Endothelial cell of umbilical vein (primary cell): ENCODE data around the gene MRTFA. TPM values are rescaled to one million over a fixed set of nuclear protein-coding genes. Genes with fewer than 3 reads are reported as not detected.

ENCODE experiments used
- BruUV-seq: library from RNA; stranded (reverse); fragments of 400-500 nt; replicated peaks from 2 replicates; lab custom pipeline; 2021; lab: Mats Ljungman, UMichigan
- CTCF ChIA-PET: fragments of 300-600, 350-600 bp; sonication (Branson Sonifier 250); formaldehyde crosslinking; loops from one replicate; lab custom pipeline; 2021; ENCODE audit warnings: antibody characterized with exemption, inconsistent platforms; lab: Charles Lee
- POLR2A ChIA-PET: fragments of 300-600, 350-600 bp; sonication (Branson Sonifier 250); formaldehyde crosslinking; loops from one replicate; lab custom pipeline; 2021; ENCODE audit warnings: antibody characterized with exemption, inconsistent platforms; lab: Charles Lee
- DNase-seq: peaks from one replicate; pipeline ENCODE4 v3.0.0-alpha.2; 2011; ENCODE audit warnings: low read depth, low spot score
- FAIRE-seq: peaks from 2 replicates; lab custom pipeline; 2011; peaks lifted over from hg19 to GRCh38; lab: Jason Lieb, UNC
- H2AFZ ChIP-seq: 2 replicates; pipeline ENCODE4 v1.6.0; 2012; ENCODE audit warnings: low read depth, low read length, control low read depth, inconsistent platforms
- H3K27ac ChIP-seq: 2 replicates; pipeline ENCODE4 v1.5.1; 2011; ENCODE audit warnings: low read depth, mild to moderate bottlenecking, control low read depth, low read length, moderate library complexity; ENCODE audit not compliant: insufficient read depth
- H3K27me3 ChIP-seq, 2 experiments: 2 replicates each; pipeline versions ENCODE4 v1.6.0 to v1.6.1; 2011; ENCODE audit warnings: low read length in 2 of 2, mixed read lengths in 1 of 2; ENCODE audit not compliant: control insufficient read depth in 2 of 2, insufficient read depth in 2 of 2
- H3K36me3 ChIP-seq, 2 experiments: 2 replicates in 1 of 2; 3 replicates in 1 of 2; pipeline ENCODE4 v1.5.1; 2011; ENCODE audit warnings: low read length in 2 of 2, mild to moderate bottlenecking in 1 of 2, moderate library complexity in 1 of 2; ENCODE audit not compliant: control insufficient read depth in 2 of 2, insufficient read depth in 2 of 2; ENCODE audit errors: extremely low read depth in 1 of 2
- H3K4me1 ChIP-seq: 3 replicates; pipeline ENCODE4 v1.5.1; 2011; ENCODE audit warnings: mild to moderate bottlenecking, low read length; ENCODE audit not compliant: control insufficient read depth, insufficient read depth; ENCODE audit errors: extremely low read depth
- H3K4me2 ChIP-seq: 2 replicates; pipeline ENCODE4 v1.6.1; 2011; ENCODE audit warnings: low read length, control low read depth, mixed read lengths; ENCODE audit not compliant: insufficient read depth
- H3K4me3 ChIP-seq, 3 experiments: fragments of 200-600 bp in 1 of 3; sonication (generic), shearing (Covaris generic) in 1 of 3; replicated peaks in 1 of 3; 2 replicates each; pipeline ENCODE4 v1.5.1; 2011 to 2016; ENCODE audit warnings: control low read depth in 3 of 3, low read length in 3 of 3, mild to moderate bottlenecking in 2 of 3, inconsistent platforms in 1 of 3, low read depth in 1 of 3, moderate library complexity in 1 of 3; ENCODE audit not compliant: insufficient read depth in 1 of 3
- H3K79me2 ChIP-seq: 2 replicates; pipeline ENCODE4 v1.6.0; 2012; ENCODE audit warnings: low read length, inconsistent platforms; ENCODE audit not compliant: control insufficient read depth, insufficient read depth
- H3K9ac ChIP-seq: replicated peaks from 2 replicates; pipeline ENCODE3; 2011; ENCODE audit warnings: low read length, control low read depth; ENCODE audit not compliant: insufficient read depth; ENCODE audit errors: extremely low read depth
- H3K9me1 ChIP-seq: replicated peaks from 3 replicates; pipeline ENCODE4 v1.6.0; 2011; ENCODE audit warnings: mild to moderate bottlenecking, low read length; ENCODE audit not compliant: control insufficient read depth, insufficient read depth; ENCODE audit errors: extremely low read depth
- H3K9me3 ChIP-seq: replicated peaks from 2 replicates; pipeline ENCODE4 v1.5.1; 2012; ENCODE audit warnings: low read length, inconsistent platforms; ENCODE audit not compliant: control insufficient read depth, insufficient read depth
- H4K20me1 ChIP-seq: replicated peaks from 2 replicates; pipeline ENCODE3; 2011; ENCODE audit warnings: mild to moderate bottlenecking, low read length; ENCODE audit not compliant: control insufficient read depth, insufficient read depth; ENCODE audit errors: extremely low read depth
- EZH2 ChIP-seq: IDR thresholded peaks from 2 replicates; pipeline ENCODE4 v1.6.1; 2012; ENCODE audit warnings: borderline replicate concordance, low read depth, mild to moderate bottlenecking, moderate library complexity, low read length, inconsistent platforms; ENCODE audit not compliant: severe bottlenecking
- FOS ChIP-seq: IDR thresholded peaks from 2 replicates; pipeline ENCODE4 v1.6.1; 2011; ENCODE audit warnings: mild to moderate bottlenecking, low read length, moderate library complexity, borderline replicate concordance; ENCODE audit not compliant: insufficient read depth
- GATA2 ChIP-seq: IDR thresholded peaks from 2 replicates; pipeline ENCODE4 v1.7.0; 2011; ENCODE audit warnings: low read depth, mild to moderate bottlenecking, moderate library complexity, mixed read lengths, low read length; ENCODE audit not compliant: insufficient read length, insufficient read depth
- JUN ChIP-seq: IDR thresholded peaks from 2 replicates; pipeline ENCODE4 v1.6.1; 2011; ENCODE audit warnings: borderline replicate concordance, low read depth; ENCODE audit not compliant: insufficient read length, insufficient read depth
- MYC ChIP-seq: IDR thresholded peaks from one replicate; pipeline ENCODE4 v1.6.1; 2011; ENCODE audit warnings: mild to moderate bottlenecking, low read depth, low read length
- POLR2A ChIP-seq: IDR thresholded peaks from 2 replicates; pipeline ENCODE4 v1.6.1; 2012; ENCODE audit warnings: low read depth, mild to moderate bottlenecking, control low read depth, low read length
- POLR2AphosphoS5 ChIP-seq: IDR thresholded peaks from 2 replicates; pipeline ENCODE4 v1.6.1; 2012; ENCODE audit warnings: low read depth, mild to moderate bottlenecking, control low read depth, low read length, moderate library complexity; ENCODE audit not compliant: insufficient read depth
- dilution Hi-C: fragments of 300-500 bp; cut with MboI; formaldehyde crosslinking; loops from one replicate; pipeline ENCODE4 v1.15.0; 2019; ENCODE audit warnings: low sequenced_read_pairs; ENCODE audit not compliant: extremely low pct_ligation_motif_present
- intact Hi-C: fragments of 100-400 bp; cut with micrococcal nuclease; formaldehyde crosslinking; loops from one replicate; pipeline ENCODE4 v1.10.0; 2022
- polyA plus RNA-seq, 4 experiments: library from polyadenylated mRNA; depleted of rRNA in 3 of 4; stranded (reverse) in 3 of 4; unstranded in 1 of 4; fragments of >200 nt; gene quantifications; 2 replicates each; pipeline versions ENCODE4 v1.2.1 to v1.2.3, GENCODE V29; 2011 to 2012; ENCODE audit warnings: missing spikeins in 1 of 4
- total RNA-seq: library from RNA; stranded (reverse); gene quantifications from 2 replicates; pipeline ENCODE4 v1.2.3, GENCODE V29; 2021
- TF ChIP-seq, protein P1 (sequence below): IDR thresholded peaks from 2 replicates; pipeline ENCODE4 v1.6.1; 2011; ENCODE audit not compliant: insufficient read depth, insufficient read length
- TF ChIP-seq, protein P2 (sequence below), 2 donors: IDR thresholded peaks; 1 replicate in 1 of 2; 2 replicates in 1 of 2; pipeline ENCODE4 v1.5.1; 2011; ENCODE audit warnings: low read length in 2 of 2, mild to moderate bottlenecking in 2 of 2, moderate library complexity in 2 of 2, control low read depth in 1 of 2, inconsistent platforms in 1 of 2, low read depth in 1 of 2; ENCODE audit not compliant: insufficient read depth in 1 of 2; ENCODE audit errors: extremely low read depth in 1 of 2

MRTFA gene
- total and polyA plus RNA-seq, 2 donors (not counting 3 experiments of a cell fraction or from before 2014, with no cell fraction given) = 13.6 to 44.1 TPM

- no peak overlapping the region for H3K4me3 ChIP-seq
- H3K9ac ChIP-seq = no peak overlapping the region
- no peaks in the 10 kb centered on the region for H3K9me1 ChIP-seq
- no peak overlapping the region for H2AFZ ChIP-seq
- CTCF ChIA-PET = interaction anchor here (4.0 kb wide), 1 partner anchor 37 kb away, joined by 14 read pairs; no protein-coding TSS in a partner anchor
- FAIRE-seq (no peak), DNase-seq (no peak)
- H3K9me3 ChIP-seq = no peaks in the 10 kb centered on the region
- dilution Hi-C loops = no loop called here
- H3K4me2 ChIP-seq = no peak overlapping the region
- TF ChIP-seq EZH2 (no peak), FOS (no peak), MYC (no peak), JUN (no peak), POLR2AphosphoS5 (no peak), GATA2 (no peak), POLR2A (no peak)
- TF ChIP-seq, protein P1, sequence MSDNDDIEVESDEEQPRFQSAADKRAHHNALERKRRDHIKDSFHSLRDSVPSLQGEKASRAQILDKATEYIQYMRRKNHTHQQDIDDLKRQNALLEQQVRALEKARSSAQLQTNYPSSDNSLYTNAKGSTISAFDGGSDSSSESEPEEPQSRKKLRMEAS = no peak
- TF ChIP-seq, protein P2, sequence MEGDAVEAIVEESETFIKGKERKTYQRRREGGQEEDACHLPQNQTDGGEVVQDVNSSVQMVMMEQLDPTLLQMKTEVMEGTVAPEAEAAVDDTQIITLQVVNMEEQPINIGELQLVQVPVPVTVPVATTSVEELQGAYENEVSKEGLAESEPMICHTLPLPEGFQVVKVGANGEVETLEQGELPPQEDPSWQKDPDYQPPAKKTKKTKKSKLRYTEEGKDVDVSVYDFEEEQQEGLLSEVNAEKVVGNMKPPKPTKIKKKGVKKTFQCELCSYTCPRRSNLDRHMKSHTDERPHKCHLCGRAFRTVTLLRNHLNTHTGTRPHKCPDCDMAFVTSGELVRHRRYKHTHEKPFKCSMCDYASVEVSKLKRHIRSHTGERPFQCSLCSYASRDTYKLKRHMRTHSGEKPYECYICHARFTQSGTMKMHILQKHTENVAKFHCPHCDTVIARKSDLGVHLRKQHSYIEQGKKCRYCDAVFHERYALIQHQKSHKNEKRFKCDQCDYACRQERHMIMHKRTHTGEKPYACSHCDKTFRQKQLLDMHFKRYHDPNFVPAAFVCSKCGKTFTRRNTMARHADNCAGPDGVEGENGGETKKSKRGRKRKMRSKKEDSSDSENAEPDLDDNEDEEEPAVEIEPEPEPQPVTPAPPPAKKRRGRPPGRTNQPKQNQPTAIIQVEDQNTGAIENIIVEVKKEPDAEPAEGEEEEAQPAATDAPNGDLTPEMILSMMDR (IDR thresholded peaks at IDR 0.05; ENCODE audit: extremely low read depth in 1 of 2, insufficient read depth in 1 of 2, low read depth in 1 of 2, low read length in 2 of 2) = no peak
- no peaks in the 10 kb centered on the region for H3K27me3 ChIP-seq
- no peak overlapping the region for H3K27ac ChIP-seq
- no TSS peak for BruUV-seq
- no peaks in the 10 kb centered on the region for H3K4me1 ChIP-seq
- intact Hi-C loops = no loop called here
- H4K20me1 ChIP-seq = no peaks in the 10 kb centered on the region
- POLR2A ChIA-PET = no interaction called here
- peaks cover 5% of the 10 kb centered on the region for H3K79me2 ChIP-seq
- no peaks in the 10 kb centered on the region for H3K36me3 ChIP-seq
Observed at GRCh38 chr22:40473703-40474102, 162.8 kb downstream of the MRTFA start.
